Common myeloid progenitor, CD34-positive (primary cell): ENCODE data around the gene PTPRN2.
A peak's percentile ranks its signal among the peaks of the same experiment; 100 is the strongest.
"Not testable (repeated sequence)": the region's sequence is repeated elsewhere in the genome, so short reads cannot be mapped to it uniquely, and the experiment has no call there.

Experiments used
- CTCF ChIA-PET: fragments of 350-600 bp; sonication (Branson Sonifier 250); formaldehyde crosslinking; loops from one replicate; lab custom pipeline; 2021; ENCODE audit warnings: antibody characterized with exemption; lab: Charles Lee
- POLR2A ChIA-PET: fragments of 350-600 bp; sonication (Branson Sonifier 250); formaldehyde crosslinking; loops from one replicate; lab custom pipeline; 2021; ENCODE audit warnings: antibody characterized with exemption; lab: Charles Lee
- DNase-seq, 3 donors: peaks; one replicate each; pipeline versions ENCODE4 v3.0.0 to v3.0.0-alpha.2; 2013
- H3K27ac ChIP-seq, 2 experiments: 1 replicate in 1 of 2; 2 replicates in 1 of 2; pipeline ENCODE4 v1.7.0; 2013; ENCODE audit warnings: inconsistent platforms in 2 of 2, low read length in 2 of 2, mild to moderate bottlenecking in 2 of 2, low read depth in 1 of 2, moderate library complexity in 1 of 2; ENCODE audit not compliant: severe bottlenecking in 2 of 2, insufficient read depth in 1 of 2, poor library complexity in 1 of 2
- H3K27me3 ChIP-seq, 5 experiments: replicated peaks in 2 of 5; 1 replicate in 3 of 5; 2 replicates in 2 of 5; pipeline versions ENCODE4 v1.6.1 to v1.7.0; 2013; ENCODE audit warnings: low read length in 4 of 5, mild to moderate bottlenecking in 2 of 5, moderate library complexity in 2 of 5, inconsistent platforms in 1 of 5; ENCODE audit not compliant: insufficient read depth in 5 of 5, control insufficient read depth in 4 of 5
- H3K36me3 ChIP-seq, 4 experiments: 1 replicate in 2 of 4; 2 replicates in 2 of 4; pipeline versions ENCODE4 v1.6.1 to v1.7.0; 2013; ENCODE audit warnings: low read length in 3 of 4, control low read depth in 1 of 4, mild to moderate bottlenecking in 1 of 4; ENCODE audit not compliant: control insufficient read depth in 4 of 4, insufficient read depth in 4 of 4
- H3K4me1 ChIP-seq, 4 experiments: 1 replicate in 3 of 4; 2 replicates in 1 of 4; pipeline versions ENCODE4 v1.6.1 to v1.7.1; 2013; ENCODE audit warnings: low read length in 3 of 4, mild to moderate bottlenecking in 3 of 4, control low read depth in 1 of 4, inconsistent platforms in 1 of 4, moderate library complexity in 1 of 4; ENCODE audit not compliant: control insufficient read depth in 4 of 4, insufficient read depth in 4 of 4; ENCODE audit errors: control extremely low read depth in 1 of 4
- H3K4me3 ChIP-seq, 7 experiments: 1 replicate in 4 of 7; 2 replicates in 3 of 7; pipeline versions ENCODE4 v1.5.1 to v1.7.0; 2013; ENCODE audit warnings: mild to moderate bottlenecking in 7 of 7, low read length in 6 of 7, moderate library complexity in 6 of 7, inconsistent platforms in 2 of 7, low read depth in 2 of 7, control low read depth in 1 of 7; ENCODE audit not compliant: insufficient read depth in 4 of 7, control insufficient read depth in 1 of 7; ENCODE audit errors: extremely low read depth in 1 of 7
- H3K9me3 ChIP-seq, 5 experiments: 1 replicate in 4 of 5; 2 replicates in 1 of 5; pipeline versions ENCODE4 v1.6.1 to v1.7.1; 2013; ENCODE audit warnings: low read length in 4 of 5, mild to moderate bottlenecking in 2 of 5, inconsistent platforms in 1 of 5, low read depth in 1 of 5, moderate library complexity in 1 of 5; ENCODE audit not compliant: control insufficient read depth in 4 of 5, insufficient read depth in 2 of 5; ENCODE audit errors: control extremely low read depth in 1 of 5
- WGBS: methylation state at CpG from one replicate; pipeline ENCODE4 v1.1.5; 2013; ENCODE audit not compliant: insufficient coverage; 5-methylcytosine and 5-hydroxymethylcytosine counted together

PTPRN2 gene

GRCh38 chr7:157697287-157697686, 890.3 kb downstream of the PTPRN2 start:
- DNase-seq, H3K27ac ChIP-seq, H3K4me3 ChIP-seq, H3K9me3 ChIP-seq, CTCF ChIA-PET, POLR2A ChIA-PET, H3K36me3 ChIP-seq: not testable (repeated sequence)
- no CpG with 5 or more reads among the region's 3 CpGs for WGBS
- Histone ChIP-seq H3K4me1 (peaks cover 0 to 16% (median 7%) of the 10 kb centered on the region in 4 experiments), H3K27me3 (peaks cover 6 to 71% (median 21%) of the 10 kb centered on the region in 5 experiments)

GRCh38 chr7:157695609-157696008, 892.0 kb downstream of the PTPRN2 start:
- DNase-seq, H3K9me3 ChIP-seq, POLR2A ChIA-PET, H3K36me3 ChIP-seq, H3K4me3 ChIP-seq, CTCF ChIA-PET, H3K27ac ChIP-seq: not testable (repeated sequence)
- WGBS: 100% methylated on average over 2 of the region's 2 CpGs
- H3K27me3 ChIP-seq: peaks cover 10 to 74% (median 26%) of the 10 kb centered on the region in 5 experiments
- peaks cover 0 to 30% (median 16%) of the 10 kb centered on the region in 4 experiments for H3K4me1 ChIP-seq

GRCh38 chr7:157694376-157694665, 893.3 kb downstream of the PTPRN2 start:
- ChIA-PET POLR2A (no interaction called here), CTCF (no interaction called here)
- DNase-seq: no peak
- peaks cover 15 to 74% (median 22%) of the 10 kb centered on the region in 5 experiments for H3K27me3 ChIP-seq
- H3K36me3 ChIP-seq: no peaks in the 10 kb centered on the region
- no peak overlapping the region for H3K27ac ChIP-seq
- H3K4me1 ChIP-seq: peaks cover 0 to 38% (median 22%) of the 10 kb centered on the region in 4 experiments
- peaks cover 0 to 10% (median 5%) of the 10 kb centered on the region in 5 experiments for H3K9me3 ChIP-seq
- H3K4me3 ChIP-seq: no peak overlapping the region
- no CpG with 5 or more reads among the region's 6 CpGs for WGBS

- ChIA-PET CTCF (no interaction called here), POLR2A (no interaction called here)
- peaks cover 0 to 10% (median 5%) of the 10 kb centered on the region in 5 experiments for H3K9me3 ChIP-seq
- no peak overlapping the region for H3K27ac ChIP-seq
- peaks cover 12 to 78% (median 20%) of the 10 kb centered on the region in 5 experiments for H3K27me3 ChIP-seq
- DNase-seq: no peak
- peak overlapping the region in 1 of 7 experiments; percentile 15 for H3K4me3 ChIP-seq
- 9% methylated on average over 38 of the region's 64 CpGs for WGBS
- peaks cover 0 to 41% (median 24%) of the 10 kb centered on the region in 4 experiments for H3K4me1 ChIP-seq
- H3K36me3 ChIP-seq: no peaks in the 10 kb centered on the region
Measured at GRCh38 chr7:157693521-157694375, 893.9 kb downstream of the PTPRN2 start.

GRCh38 chr7:157693071-157693520, 894.5 kb downstream of the PTPRN2 start:
- CTCF ChIA-PET: no interaction called here
- POLR2A ChIA-PET: no interaction called here
- peaks cover 0 to 10% (median 5%) of the 10 kb centered on the region in 5 experiments for H3K9me3 ChIP-seq
- 3% methylated on average over 45 of the region's 47 CpGs for whole genome bisulfite sequencing
- H3K4me3 ChIP-seq: no peak overlapping the region
- no peak overlapping the region for H3K27ac ChIP-seq
- no peaks in the 10 kb centered on the region for H3K36me3 ChIP-seq
- no peak for DNase-seq
- H3K4me1 ChIP-seq: peaks cover 0 to 42% (median 24%) of the 10 kb centered on the region in 4 experiments
- H3K27me3 ChIP-seq: peaks cover 12 to 79% (median 21%) of the 10 kb centered on the region in 5 experiments

- CTCF ChIA-PET: no interaction called here
- POLR2A ChIA-PET: no interaction called here
- H3K4me3 ChIP-seq: peak overlapping the region in 1 of 7 experiments; percentile 0
- H3K27ac ChIP-seq: no peak overlapping the region
- no peaks in the 10 kb centered on the region for H3K36me3 ChIP-seq
- peaks cover 0 to 10% (median 5%) of the 10 kb centered on the region in 5 experiments for H3K9me3 ChIP-seq
- DNase-seq: no peak
- H3K4me1 ChIP-seq: peaks cover 0 to 42% (median 24%) of the 10 kb centered on the region in 4 experiments
- H3K27me3 ChIP-seq: peaks cover 15 to 81% (median 26%) of the 10 kb centered on the region in 5 experiments
- WGBS: under 1% methylated on average over 28 of the region's 44 CpGs
Measured at GRCh38 chr7:157692460-157693011, 895.1 kb downstream of the PTPRN2 start.
